AG09319 (cell line): ENCODE results near the gene ST3GAL4.
A peak's percentile ranks its signal among the peaks of the same experiment; 100 is the strongest.

Experiments
- DNase-seq: peaks from one replicate; pipeline ENCODE4 v3.0.0-alpha.2; 2010; ENCODE audit warnings: low read depth; ENCODE audit errors: extremely low read depth
- TF ChIP-seq, protein P1 (sequence below): IDR thresholded peaks from 2 replicates; pipeline ENCODE4 v1.5.1; 2011; ENCODE audit warnings: low read depth, mild to moderate bottlenecking, inconsistent platforms, low read length, moderate library complexity

The ST3GAL4 gene

DNA sequence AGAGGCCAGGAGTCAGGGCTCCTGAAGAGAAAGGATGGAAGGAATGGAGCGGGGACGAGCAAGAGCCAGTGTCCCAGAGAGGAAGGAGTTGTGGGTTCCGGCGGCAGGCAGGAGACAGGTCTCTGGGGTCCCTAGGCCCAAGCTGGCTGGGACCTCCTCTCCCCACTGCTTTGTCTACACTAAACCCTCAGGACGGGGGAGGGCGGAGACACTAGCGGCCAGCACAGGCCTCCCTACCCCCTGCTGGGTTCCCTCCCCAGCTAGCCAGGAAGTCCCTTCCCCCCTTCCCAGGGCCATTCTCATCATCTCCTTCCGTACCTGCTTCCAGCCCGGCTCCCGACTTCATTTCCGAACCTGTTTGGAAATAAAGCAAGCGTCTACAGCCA is 79.5 kb downstream of the ST3GAL4 start:
- DNase-seq, result no peak
- TF ChIP-seq, protein P1, sequence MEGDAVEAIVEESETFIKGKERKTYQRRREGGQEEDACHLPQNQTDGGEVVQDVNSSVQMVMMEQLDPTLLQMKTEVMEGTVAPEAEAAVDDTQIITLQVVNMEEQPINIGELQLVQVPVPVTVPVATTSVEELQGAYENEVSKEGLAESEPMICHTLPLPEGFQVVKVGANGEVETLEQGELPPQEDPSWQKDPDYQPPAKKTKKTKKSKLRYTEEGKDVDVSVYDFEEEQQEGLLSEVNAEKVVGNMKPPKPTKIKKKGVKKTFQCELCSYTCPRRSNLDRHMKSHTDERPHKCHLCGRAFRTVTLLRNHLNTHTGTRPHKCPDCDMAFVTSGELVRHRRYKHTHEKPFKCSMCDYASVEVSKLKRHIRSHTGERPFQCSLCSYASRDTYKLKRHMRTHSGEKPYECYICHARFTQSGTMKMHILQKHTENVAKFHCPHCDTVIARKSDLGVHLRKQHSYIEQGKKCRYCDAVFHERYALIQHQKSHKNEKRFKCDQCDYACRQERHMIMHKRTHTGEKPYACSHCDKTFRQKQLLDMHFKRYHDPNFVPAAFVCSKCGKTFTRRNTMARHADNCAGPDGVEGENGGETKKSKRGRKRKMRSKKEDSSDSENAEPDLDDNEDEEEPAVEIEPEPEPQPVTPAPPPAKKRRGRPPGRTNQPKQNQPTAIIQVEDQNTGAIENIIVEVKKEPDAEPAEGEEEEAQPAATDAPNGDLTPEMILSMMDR, result no peak

DNA sequence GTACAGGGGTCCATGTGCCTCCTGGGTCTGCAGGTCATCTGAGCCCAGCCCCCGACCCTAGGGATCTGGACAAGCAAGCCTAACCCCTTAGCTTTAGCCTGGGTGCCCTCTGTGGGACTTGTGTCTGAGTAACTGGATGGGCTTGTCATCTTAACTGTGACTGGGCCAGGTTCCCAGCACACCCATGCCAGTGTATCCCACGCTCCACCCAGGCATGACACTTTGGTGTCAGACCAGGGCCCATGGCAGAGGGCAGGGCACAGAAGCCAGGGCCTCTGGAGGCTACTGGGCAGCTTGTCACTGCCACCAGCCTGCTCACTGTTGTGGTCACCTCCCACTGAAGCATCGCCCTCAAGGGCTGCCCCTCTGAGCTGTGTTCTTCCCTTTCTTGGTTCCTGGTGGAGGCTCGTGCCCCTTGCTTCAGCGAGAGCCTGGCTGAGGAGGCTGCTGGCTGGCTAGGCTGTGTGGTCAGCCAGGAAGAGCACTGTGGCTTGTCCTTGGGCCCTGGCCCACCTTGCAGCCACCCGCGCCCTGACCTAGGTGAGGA is 80.8 kb downstream of the ST3GAL4 start:
- no peak for DNase-seq
- TF ChIP-seq, protein P1, result no peak

DNA sequence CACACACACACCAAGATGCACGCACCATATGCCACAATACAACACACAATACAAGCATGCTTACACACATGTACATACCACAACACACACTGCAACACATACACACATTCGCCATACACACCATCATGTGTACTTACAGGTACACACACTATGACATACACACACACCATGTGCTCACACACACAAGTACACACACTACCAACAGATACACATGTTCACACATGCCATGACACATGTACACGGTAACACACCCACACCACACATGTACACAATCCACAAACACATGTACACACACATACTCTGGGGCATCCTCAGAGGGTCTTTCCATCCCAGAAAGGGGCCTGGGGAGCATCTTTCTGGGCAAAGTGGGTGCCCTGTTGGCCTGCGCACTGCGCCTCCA is 82.2 kb downstream of the ST3GAL4 start:
- TF ChIP-seq, protein P1, result no peak
- no peak for DNase-seq

DNA sequence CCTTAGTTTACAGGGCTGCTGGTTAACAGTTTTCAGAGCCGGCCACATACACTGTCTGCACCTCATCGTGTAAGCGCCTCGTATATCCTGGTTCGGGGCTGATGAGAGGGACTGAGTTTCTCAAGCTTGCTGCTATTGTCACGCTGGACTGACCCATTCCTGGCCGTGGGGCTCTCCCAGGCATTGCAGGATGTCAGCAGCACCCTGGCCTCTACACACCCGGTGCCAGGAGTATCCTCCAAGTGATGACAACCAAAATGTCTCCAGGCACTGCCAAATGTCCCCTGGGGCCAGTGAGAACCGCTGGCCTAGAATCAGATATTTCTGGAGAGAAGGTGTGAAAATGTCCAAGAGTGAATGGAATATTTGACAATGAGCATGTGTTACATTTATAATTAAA is 82.8 kb downstream of the ST3GAL4 start:
- TF ChIP-seq, protein P1, result no peak
- DNase-seq, result no peak

DNA sequence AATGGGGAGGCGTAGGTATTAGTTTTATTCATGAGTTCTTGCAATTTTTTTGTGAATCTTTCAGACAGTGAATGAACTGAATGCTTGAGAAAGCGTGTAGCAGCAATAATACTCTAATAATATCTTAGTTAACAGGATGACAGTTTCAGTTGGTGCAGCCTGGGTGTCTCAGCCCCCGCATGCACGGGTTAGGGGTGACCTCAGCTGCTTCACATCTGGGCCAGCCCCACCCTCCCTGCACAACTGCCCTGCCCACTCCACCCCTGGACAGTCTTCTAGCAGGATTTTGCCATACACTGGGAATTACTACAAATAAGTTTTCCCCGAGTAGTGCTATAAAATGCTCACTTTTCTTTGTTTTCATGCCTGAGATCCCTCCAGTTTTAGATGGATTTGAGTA is 83.2 kb downstream of the ST3GAL4 start:
- TF ChIP-seq, protein P1, result no peak
- no peak for DNase-seq

DNA sequence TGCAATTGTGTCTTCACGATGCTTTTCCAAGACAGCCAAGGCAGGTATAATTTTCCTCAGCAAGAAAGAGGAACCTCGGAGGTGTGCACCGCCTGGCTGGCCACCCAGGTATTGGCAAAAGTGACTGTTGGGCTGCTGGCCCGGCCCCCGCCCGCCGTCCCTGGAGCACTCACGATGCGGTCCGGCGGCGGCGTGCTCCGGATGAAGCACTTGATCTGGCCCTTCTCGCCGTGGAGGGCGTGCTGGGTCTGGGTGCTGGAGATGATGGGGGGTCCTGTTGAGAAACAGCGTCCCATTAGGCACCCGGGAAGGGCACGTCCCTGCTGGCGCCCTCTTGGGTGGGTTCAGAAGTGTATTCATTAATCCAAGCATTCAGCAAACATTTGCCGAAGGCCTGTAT is 84.8 kb downstream of the ST3GAL4 start:
- no peak for DNase-seq
- TF ChIP-seq, protein P1, result no peak

DNA sequence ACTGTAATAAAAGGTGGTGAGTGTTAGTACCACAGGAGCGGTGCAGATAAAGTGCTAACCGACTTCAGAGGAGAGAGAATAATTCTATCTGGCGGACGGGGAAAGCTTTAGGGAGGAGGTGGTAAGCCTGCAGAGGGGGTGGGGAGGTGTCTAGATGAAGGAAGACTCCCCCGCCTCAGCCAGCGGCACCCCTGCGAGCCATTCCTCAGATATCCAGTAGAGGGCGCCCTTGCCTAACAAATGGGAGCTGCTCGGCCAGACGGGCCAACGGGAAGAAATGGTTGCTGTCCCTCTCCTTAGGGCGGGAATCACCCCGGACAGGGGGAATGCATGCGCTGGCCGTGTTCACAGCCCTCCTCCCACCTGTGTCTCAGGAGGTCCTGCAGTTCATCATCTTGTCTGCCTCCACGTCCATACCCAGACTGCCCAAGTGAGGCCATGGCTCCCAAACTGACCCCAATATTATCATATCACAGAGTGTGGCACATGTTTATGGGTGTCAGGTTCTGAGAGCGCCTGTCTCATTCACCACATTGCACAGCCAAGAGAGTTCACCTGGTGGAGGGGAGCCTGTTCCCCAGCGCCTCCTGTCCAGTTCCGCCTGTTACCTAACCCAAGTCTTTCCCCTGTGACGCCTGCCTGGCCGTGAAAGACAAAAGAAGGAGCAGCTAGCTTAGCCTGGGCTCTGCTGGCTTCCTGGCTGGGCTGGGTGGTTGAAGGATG is 85.5 kb downstream of the ST3GAL4 start:
- DNase-seq, result peak; percentile 30
- TF ChIP-seq, protein P1, result peak; percentile 86
